CD4-positive, alpha-beta T cell treated with Interferon alpha-2 for 1 hour (primary cell): ENCODE measurements around the gene YKT6.

Experiments used
- DNase-seq, 2 donors: peaks; one replicate each; pipeline ENCODE4 v3.0.0-alpha.2; 2020 to 2022

The YKT6 gene

GRCh38 chr7:44220358-44221112 lies 19.8 kb downstream of the YKT6 start:
- DNase-seq: no peak

DNA sequence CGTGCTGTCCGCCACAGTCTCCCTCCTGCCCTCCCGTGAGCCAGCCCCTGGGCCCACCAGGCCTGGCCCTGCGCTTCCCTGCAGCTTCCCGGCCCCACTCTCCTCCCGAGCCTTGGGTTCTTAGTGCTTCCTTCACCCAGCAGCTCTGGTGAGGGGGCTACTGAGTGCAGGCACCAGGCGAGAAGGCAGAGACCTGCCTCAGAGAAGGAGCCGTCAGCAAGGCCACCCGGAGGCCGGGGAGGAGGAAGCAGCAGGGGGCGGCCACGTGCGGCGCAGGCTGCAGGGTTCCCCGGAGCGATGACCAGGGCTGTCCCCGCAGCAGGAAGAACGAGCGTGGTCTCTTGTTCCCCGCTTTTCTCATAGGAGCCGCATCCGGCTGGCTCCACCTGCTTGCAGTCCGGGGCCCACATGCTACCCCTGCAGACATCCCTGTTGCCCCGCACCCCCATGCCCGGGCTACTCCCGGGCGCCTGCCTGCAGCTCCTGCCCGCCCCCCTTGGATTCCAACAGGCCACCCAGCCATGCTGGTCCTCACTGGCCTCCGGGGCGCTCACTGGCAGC lies 20.5 kb downstream of the YKT6 start:
- no peak for DNase-seq

DNA sequence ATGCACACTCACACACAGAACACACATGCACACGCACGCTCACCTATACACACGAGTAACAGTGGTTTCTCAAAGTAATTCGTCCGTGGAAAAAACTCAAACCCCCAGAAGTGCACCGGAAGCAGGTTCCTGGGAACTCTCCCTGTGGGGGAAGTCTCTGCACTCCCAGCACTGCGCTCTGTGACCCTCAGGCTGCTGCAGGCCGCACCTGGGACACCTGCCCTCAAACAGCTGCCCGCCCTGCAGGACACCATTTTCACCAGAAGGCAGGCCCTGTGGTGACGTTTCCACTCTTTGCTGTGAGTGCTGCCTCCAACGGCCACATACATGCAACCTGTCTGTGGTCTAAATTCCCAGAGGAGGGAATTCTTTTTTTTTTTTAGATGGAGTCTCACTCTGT lies 21.3 kb downstream of the YKT6 start:
- no peak for DNase-seq

GRCh38 chr7:44222776-44223261 lies 22.0 kb downstream of the YKT6 start:
- DNase-seq: no peak

GRCh38 chr7:44223362-44224079 lies 22.7 kb downstream of the YKT6 start:
- DNase-seq: no peak

- no peak for DNase-seq
Observed at GRCh38 chr7:44224080-44224973, 23.5 kb downstream of the YKT6 start.

- no peak for DNase-seq
Observed at GRCh38 chr7:44224974-44225565, 24.3 kb downstream of the YKT6 start.

DNA sequence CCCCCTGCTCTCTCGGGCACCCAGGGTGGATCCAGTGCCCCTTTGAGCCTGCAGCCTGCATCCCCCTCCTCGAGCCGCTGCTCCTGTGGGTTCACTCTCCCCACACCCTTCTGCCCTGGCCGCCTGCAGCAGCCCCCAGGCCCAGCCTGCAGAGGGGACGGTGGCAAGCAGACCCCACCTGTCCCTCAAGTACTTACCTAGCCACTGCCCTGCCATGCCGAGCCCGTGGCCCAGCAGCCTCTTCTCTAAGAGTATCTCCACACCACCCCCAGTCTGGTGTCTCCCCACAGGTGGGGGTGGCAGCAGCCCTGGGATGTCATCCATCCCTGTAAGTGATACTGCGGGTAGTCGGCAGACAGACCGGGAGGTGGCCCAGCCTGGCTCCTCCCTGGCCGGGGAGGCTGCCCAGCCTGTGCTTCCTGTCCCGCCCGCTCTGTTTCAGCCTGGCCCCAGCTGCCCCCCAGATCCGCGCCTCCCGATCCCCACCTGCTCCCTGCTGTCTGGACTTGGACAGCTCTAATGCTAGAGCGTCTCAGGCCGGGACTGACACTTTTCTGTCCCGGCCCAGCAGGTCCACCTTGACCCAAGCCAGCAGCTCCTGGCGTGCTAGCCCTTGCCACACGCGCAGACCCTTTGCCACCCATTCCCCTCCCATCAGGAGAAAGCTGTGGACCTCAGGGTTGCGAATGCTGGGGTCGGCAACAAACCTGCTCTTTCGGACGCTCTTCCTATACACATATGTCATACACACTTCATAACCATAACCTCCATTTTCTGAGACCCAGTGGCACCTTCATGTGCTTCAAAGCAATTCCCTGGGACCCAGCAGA lies 25.0 kb downstream of the YKT6 start:
- no peak for DNase-seq

GRCh38 chr7:44226396-44226753 lies 25.6 kb downstream of the YKT6 start:
- DNase-seq: no peak

GRCh38 chr7:44227911-44228310 lies 27.1 kb downstream of the YKT6 start:
- DNase-seq: no peak

GRCh38 chr7:44228571-44229350 lies 28.0 kb downstream of the YKT6 start:
- no peak for DNase-seq

GRCh38 chr7:44229546-44230105 lies 28.8 kb downstream of the YKT6 start:
- DNase-seq: no peak

DNA sequence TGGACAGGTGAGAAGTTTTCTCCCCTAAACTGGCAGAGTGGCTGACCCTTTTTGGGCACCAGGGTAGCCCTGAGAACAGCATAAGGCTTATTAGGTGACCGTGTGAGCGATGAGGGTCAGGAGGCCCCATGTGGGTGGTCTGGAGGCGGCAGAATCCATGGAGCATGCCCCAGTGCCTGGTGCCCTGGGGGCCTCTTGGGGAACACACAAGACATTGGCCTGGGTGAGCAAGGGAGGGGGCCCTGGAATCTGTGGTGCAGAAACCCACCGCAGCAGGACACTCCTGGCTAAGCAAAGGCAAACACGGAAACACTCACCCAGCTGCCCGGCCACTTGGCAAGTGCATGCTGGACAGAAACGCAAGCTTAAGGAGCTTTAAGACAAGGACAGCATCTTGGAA lies 29.5 kb downstream of the YKT6 start:
- no peak for DNase-seq

- no peak for DNase-seq
Observed at GRCh38 chr7:44231088-44231487, 30.3 kb downstream of the YKT6 start.

- DNase-seq: no peak
Observed at GRCh38 chr7:44232396-44232795, 31.6 kb downstream of the YKT6 start.

- DNase-seq: no peak
Observed at GRCh38 chr7:44232901-44233715, 32.3 kb downstream of the YKT6 start.

GRCh38 chr7:44235066-44235465 lies 34.3 kb downstream of the YKT6 start:
- no peak for DNase-seq

- DNase-seq: no peak
Observed at GRCh38 chr7:44235582-44236332, 35.0 kb downstream of the YKT6 start.

GRCh38 chr7:44236333-44236728 lies 35.6 kb downstream of the YKT6 start:
- DNase-seq: no peak
